Adipocyte (in vitro differentiated cells): ENCODE data around the gene LY6G6C.

Source experiments
- DNase-seq: peaks from one replicate; pipeline ENCODE4 v3.0.0-alpha.2; 2015; ENCODE audit warnings: low read depth
- H3K27me3 ChIP-seq: replicated peaks from 2 replicates; pipeline ENCODE4 v1.7.0; 2013; ENCODE audit warnings: mild to moderate bottlenecking, low read length, moderate library complexity; ENCODE audit not compliant: control insufficient read depth, insufficient read depth
- H3K36me3 ChIP-seq: 2 replicates; pipeline ENCODE4 v1.7.0; 2013; ENCODE audit warnings: low read length, mild to moderate bottlenecking, moderate library complexity; ENCODE audit not compliant: control insufficient read depth, insufficient read depth, severe bottlenecking
- H3K4me1 ChIP-seq: 2 replicates; pipeline ENCODE4 v1.7.0; 2013; ENCODE audit warnings: mild to moderate bottlenecking, low read length, moderate library complexity; ENCODE audit not compliant: control insufficient read depth, insufficient read depth
- H3K4me3 ChIP-seq: 2 replicates; pipeline ENCODE4 v1.7.0; 2013; ENCODE audit warnings: mild to moderate bottlenecking, low read length, moderate library complexity
- H3K9ac ChIP-seq: 2 replicates; pipeline ENCODE4 v1.7.0; 2013; ENCODE audit warnings: mild to moderate bottlenecking, low read length, moderate library complexity
- H3K9me3 ChIP-seq: 2 replicates; pipeline ENCODE4 v1.7.0; 2013; ENCODE audit warnings: mild to moderate bottlenecking, low read length, moderate library complexity; ENCODE audit not compliant: control insufficient read depth

Gene LY6G6C

DNA sequence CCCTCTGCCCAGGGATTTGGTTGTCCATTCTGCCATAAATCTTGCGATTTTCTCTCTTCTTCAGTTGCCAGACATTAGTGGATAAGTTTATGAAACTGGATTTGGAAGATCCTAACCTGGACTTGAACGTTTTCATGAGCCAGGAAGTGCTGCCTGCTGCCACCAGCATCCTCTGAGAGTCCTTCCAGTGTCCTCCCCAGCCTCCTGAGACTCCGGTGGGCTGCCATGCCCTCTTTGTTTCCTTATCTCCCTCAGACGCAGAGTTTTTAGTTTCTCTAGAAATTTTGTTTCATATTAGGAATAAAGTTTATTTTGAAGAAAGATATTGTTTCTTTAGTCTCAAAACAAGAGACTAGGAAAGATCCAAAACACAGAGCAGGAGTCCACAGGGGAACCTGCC lies 40.8 kb upstream of the LY6G6C start, which contains the start of gene SAPCD1:
SAPCD1 (plus strand) TSS at position 301 of the 400 bp plus-strand sequence. CDS start 399 bp downstream, outside the sequence.
- DNase-seq, result no peak
- H3K9me3 ChIP-seq, result no peaks in the 10 kb centered on the region
- H3K4me3 ChIP-seq, result no peak within 1 kb of the TSS
- H3K36me3 ChIP-seq, result no peaks in the 10 kb centered on the region
- no peak within 1 kb of the TSS for H3K9ac ChIP-seq
- no peaks in the 10 kb centered on the region for H3K4me1 ChIP-seq
- H3K27me3 ChIP-seq, result peaks cover 7% of the 10 kb centered on the region

DNA sequence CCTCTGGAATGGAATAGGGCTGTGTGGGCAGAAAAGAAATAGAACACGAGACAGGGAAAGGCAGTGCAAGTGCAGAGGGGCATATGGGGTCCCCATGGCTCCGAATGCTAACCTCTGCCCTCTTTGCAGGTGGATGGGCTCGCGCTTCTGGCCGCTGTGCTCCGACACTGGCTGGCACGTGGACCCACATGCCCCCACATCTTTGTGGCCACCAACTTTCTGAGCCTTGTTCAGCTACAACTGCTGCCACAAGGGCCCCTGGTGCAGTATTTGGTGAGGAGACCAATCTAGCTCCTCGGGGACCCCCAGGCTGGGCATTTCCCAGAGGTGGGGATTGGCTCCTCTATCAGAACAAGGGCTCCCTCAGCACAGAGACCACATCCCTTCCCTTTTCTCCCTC lies 39.8 kb upstream of the LY6G6C start:
- no peak for DNase-seq
- no peaks in the 10 kb centered on the region for H3K36me3 ChIP-seq
- H3K27me3 ChIP-seq, result peaks cover 4% of the 10 kb centered on the region
- H3K4me3 ChIP-seq, result no peak overlapping the region
- H3K9me3 ChIP-seq, result no peaks in the 10 kb centered on the region
- no peaks in the 10 kb centered on the region for H3K4me1 ChIP-seq
- no peak overlapping the region for H3K9ac ChIP-seq

DNA sequence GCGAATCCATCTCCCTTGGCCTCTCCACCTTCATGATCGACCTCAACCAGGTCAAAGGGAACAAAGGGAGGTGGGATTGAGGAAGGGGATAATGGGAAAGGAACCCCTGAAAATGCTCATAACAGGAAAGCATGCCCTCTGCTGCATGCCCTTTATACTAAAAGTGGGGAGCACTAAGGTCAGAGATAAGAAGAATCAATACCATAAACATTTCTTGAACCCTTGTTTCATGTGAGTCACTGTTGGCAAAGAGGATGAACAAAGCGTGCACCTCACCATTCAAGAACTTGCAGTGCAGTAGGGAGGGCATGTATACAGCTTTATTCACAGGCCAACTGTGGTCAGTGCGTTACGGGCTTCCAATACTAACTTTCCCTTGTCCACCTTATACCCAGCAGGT lies 39.2 kb upstream of the LY6G6C start:
- Histone ChIP-seq H3K9ac (no peak overlapping the region), H3K4me3 (no peak overlapping the region), H3K36me3 (no peaks in the 10 kb centered on the region), H3K27me3 (peaks cover under 1% of the 10 kb centered on the region), H3K4me1 (no peaks in the 10 kb centered on the region), H3K9me3 (no peaks in the 10 kb centered on the region)
- no peak for DNase-seq

DNA sequence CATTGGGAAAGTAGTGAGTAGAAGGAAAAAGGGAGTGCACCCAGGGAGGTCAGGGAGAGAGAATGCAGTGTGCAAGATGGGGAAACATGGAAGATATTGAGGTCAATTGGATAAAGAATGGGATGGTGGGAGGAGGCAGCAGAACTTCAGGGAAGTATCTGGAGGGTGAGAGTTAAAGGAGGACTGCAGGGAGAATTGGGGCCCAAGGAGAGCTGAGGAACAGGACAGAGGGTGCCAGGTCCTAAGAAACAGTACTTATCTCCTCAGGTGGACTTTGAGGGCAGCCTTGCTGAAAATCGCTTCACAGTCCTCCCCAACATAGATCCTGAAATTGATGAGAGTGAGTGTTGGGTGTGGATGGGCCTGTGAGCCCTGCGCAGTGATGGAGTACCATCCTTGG lies 36.7 kb upstream of the LY6G6C start:
- Histone ChIP-seq H3K4me3 (no peak overlapping the region), H3K4me1 (no peaks in the 10 kb centered on the region), H3K27me3 (no peaks in the 10 kb centered on the region), H3K36me3 (no peaks in the 10 kb centered on the region), H3K9ac (no peak overlapping the region), H3K9me3 (no peaks in the 10 kb centered on the region)
- DNase-seq, result no peak

DNA sequence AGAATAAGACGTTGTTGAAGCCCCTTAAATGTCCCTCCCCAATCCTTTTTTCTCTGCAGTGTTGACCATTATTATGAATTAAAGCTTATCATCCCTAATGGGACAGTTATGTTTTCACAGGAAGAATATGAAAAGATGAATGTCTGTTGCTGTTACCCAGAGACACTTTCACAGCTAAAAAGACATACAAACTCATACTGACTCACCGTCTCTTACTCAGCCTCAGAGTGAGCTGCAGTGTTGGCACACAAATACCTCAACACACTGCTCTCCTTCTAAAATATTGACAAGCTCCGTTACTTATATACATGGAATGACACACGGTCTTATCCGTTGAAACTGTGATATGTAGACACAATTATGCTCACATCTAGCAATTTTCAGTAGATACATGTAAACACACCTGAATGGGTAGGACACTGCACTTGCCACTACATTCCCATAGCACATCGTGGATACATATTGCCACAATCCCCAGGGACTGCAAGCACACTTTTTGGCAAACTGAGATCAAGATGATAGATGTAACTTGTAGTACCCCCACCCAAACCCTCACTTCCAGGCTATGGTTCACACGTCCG lies 31.3 kb upstream of the LY6G6C start:
- DNase-seq, result peak; percentile 53
- Histone ChIP-seq H3K4me1 (peaks cover 7% of the 10 kb centered on the region), H3K9me3 (no peaks in the 10 kb centered on the region), H3K4me3 (no peak overlapping the region), H3K36me3 (no peaks in the 10 kb centered on the region), H3K9ac (no peak overlapping the region), H3K27me3 (no peaks in the 10 kb centered on the region)

DNA sequence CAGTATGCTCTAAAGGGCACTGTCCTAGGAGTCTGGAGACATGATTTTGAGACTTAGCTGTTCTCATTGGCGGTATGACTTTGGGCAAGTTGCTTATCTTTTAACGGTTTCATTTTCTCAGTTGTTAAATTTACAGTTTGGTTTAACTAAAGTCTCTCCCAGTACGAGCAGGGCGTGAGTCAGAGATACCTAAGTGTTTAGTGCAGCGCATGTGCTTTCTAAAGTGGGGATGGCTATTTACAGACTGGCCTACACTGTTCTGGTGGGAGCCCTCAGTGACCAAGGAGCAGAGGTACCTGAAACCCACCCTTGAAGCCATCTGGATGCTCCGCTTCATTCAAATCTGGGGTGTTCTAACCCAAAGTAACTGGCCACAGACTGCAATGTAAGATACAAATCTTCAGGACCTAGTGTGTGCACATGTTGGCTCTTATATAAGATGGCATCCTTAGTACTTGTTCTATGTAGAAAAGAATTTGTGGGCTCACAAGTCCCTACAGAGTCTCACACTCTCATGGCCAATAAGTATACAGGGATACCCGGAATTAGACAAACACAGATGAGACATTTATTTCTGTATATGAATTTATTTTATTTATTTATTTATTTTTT lies 29.0 kb upstream of the LY6G6C start:
- no peak overlapping the region for H3K4me3 ChIP-seq
- no peak overlapping the region for H3K9ac ChIP-seq
- peaks cover 15% of the 10 kb centered on the region for H3K4me1 ChIP-seq
- H3K36me3 ChIP-seq, result no peaks in the 10 kb centered on the region
- H3K27me3 ChIP-seq, result no peaks in the 10 kb centered on the region
- DNase-seq, result no peak
- H3K9me3 ChIP-seq, result no peaks in the 10 kb centered on the region

DNA sequence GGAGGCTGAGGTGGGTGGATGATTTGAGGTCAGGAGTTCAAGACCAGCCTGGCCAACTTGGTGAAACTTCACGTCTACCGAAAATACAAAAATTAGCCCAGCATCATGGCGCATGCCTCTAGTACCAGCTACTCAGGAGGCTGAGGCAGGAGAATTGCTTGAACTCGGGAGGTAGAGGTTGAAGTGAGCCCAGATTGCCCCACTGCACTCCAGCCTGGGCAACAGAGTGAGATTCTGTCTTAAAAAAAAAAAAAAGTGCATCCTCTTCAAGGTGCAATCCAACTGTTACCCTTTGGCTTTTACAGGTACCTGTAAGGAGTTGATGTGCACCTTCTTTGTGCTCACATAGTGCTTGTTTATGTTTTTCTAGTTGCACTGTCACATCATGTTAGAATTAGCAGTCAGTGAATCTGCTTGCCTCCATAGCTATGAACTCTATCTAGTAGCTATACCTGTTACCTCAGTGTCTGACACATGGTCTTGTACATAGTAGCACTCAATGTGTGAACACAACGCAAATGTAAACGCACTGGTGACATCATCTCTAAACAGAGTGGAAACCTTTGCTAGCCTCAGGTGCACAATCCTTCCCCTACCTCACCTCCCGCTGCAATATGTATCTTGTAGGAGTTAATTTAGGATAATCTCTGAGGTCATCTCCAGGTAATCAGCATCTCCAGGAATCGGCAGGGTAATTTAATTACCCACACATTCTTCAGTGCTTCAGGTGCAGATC lies 27.9 kb upstream of the LY6G6C start:
- no peak overlapping the region for H3K4me3 ChIP-seq
- no peak overlapping the region for H3K9ac ChIP-seq
- no peaks in the 10 kb centered on the region for H3K9me3 ChIP-seq
- H3K4me1 ChIP-seq, result peaks cover 15% of the 10 kb centered on the region
- no peak for DNase-seq
- no peaks in the 10 kb centered on the region for H3K27me3 ChIP-seq
- no peaks in the 10 kb centered on the region for H3K36me3 ChIP-seq

DNA sequence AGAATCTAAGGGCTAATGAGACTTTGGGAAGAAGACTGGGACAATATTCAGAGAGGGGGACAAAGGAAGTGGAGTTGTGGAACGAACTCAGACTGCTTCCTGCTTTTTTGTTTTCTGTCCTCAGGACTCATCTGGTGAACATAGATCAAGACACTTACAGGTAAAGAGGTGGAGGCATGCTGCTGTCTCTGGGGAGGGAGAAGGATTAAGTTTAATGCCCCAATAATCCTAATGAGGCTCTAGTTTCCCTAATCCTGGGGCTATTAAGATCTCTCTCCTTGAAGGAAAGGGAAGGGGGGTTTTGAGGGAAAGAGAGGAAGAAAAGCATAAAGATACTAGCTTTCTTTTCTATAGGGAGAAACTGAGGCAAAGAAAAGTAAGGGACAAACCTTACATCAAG lies 22.9 kb upstream of the LY6G6C start:
- Histone ChIP-seq H3K27me3 (no peaks in the 10 kb centered on the region), H3K9me3 (no peaks in the 10 kb centered on the region), H3K4me3 (no peak overlapping the region), H3K9ac (no peak overlapping the region), H3K36me3 (no peaks in the 10 kb centered on the region), H3K4me1 (peaks cover 19% of the 10 kb centered on the region)
- DNase-seq, result no peak

DNA sequence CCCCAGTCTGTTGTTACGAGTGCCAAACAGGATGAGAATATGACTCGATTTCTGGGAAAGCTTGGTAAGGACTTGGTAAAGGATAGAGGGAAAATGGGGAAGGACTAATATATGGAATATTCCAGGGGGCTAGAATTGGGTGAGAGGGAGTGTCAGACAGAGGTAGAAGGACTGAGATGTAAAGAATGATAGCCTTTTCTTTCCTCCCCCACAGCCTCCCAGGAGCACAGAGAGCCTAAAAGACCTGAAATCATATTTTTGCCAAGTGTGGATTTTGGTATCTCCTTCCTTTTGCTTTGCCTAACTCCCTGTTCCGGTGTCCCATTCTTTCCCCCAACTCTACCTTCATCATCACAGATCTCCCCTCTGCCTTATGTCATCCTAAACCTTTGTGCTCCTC lies 21.3 kb upstream of the LY6G6C start:
- Histone ChIP-seq H3K4me1 (peaks cover 31% of the 10 kb centered on the region), H3K9me3 (no peaks in the 10 kb centered on the region), H3K9ac (no peak overlapping the region), H3K36me3 (no peaks in the 10 kb centered on the region), H3K4me3 (no peak overlapping the region), H3K27me3 (no peaks in the 10 kb centered on the region)
- no peak for DNase-seq

DNA sequence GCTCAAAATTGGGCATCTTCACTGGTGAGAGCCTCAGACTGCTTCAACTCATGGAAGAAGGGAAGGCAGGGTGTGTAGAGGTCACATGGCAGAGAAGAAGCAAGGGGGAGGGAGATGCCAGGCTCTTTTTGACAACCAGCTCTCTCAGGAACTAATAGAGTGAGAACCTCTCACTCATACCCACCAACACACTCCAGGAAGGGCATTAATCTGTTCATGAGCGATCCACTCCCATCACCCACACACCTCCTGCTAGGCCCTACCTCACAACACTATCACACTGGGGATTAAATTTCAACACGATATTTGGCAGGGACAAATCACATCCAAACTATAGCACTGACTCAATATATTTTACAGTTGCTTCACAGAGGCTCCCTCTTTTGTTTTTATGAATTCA lies 20.3 kb upstream of the LY6G6C start:
- Histone ChIP-seq H3K36me3 (no peaks in the 10 kb centered on the region), H3K4me1 (peaks cover 34% of the 10 kb centered on the region)
- DNase-seq, result no peak

DNA sequence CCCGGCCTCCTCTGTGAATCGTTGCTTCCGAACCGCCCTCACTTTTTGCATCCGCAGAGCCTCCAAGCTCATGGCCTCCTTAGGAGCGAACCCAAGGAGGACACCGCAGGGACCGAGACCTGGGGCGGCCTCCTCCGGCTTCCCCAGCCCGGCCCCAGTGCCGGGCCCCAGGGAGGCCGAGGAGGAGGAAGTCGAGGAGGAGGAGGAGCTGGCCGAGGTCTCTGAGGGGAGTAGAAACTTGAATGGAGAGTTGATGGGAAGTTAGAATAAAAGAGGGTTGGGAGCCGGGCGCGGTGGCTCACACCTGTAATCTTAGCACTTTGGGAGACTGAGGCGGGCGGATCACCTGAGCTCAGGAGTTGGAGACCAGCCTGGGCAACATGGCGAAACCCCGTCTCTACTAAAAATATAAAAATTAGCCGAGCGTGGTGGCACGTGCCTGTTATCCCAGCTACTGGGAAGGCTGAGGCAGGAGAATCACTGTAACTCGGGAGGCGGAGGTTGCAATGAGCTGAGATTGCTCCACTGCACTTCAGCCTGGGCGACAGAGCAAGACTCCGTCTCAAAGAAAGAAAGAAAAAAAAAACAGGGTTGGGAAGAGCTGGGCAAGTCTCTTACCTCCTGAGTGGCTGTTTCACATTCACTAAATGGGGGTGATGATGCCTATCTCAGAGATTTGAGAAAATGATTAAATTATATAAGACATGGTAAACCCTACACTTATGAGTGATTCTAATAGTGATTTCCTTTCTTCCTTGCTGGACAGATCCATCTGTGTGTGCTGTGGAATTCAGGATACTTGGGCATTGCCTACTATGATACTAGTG lies 19.1 kb upstream of the LY6G6C start:
- H3K36me3 ChIP-seq, result no peaks in the 10 kb centered on the region
- peak overlapping the region; percentile 91 for H3K4me3 ChIP-seq
- no peaks in the 10 kb centered on the region for H3K9me3 ChIP-seq
- DNase-seq, result no peak
- H3K27me3 ChIP-seq, result no peaks in the 10 kb centered on the region
- H3K4me1 ChIP-seq, result peaks cover 38% of the 10 kb centered on the region
- H3K9ac ChIP-seq, result peak overlapping the region; percentile 84

More for the DNA sequence above, 20.3 kb upstream of the LY6G6C start:
- Histone ChIP-seq H3K4me3 (no peak overlapping the region), H3K9ac (no peak overlapping the region), H3K9me3 (no peaks in the 10 kb centered on the region), H3K27me3 (no peaks in the 10 kb centered on the region)
